GM12891 (cell line): ENCODE results near the gene FBXO5.

Experiments
- POLR2A ChIP-seq: IDR thresholded peaks from 2 replicates; pipeline ENCODE4 v1.6.1; 2011; ENCODE audit warnings: low read depth, low read length, control low read depth
- POLR2AphosphoS5 ChIP-seq: IDR thresholded peaks from 2 replicates; pipeline ENCODE4 v1.6.1; 2011; ENCODE audit warnings: low read depth, low read length, control low read depth
- POU2F2 ChIP-seq: IDR thresholded peaks from 2 replicates; pipeline ENCODE4 v1.6.1; 2011; ENCODE audit warnings: low read depth, mild to moderate bottlenecking, control low read depth, low read length, moderate library complexity

DNA sequence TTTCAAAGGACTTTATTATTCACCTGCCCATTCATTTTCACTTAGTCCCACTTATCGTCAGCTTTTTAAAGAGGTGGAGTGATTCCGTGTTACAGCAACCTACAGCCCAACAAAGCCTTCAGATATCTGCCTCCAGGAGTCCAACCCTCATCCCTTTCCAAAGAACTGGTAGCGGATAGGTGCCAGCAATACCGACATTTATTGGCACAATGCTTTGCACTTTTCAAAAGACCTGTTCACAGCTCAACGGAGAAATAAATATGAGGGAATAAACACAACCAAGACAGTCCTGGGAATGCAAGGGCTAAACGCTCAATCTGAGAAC is 20.5 kb upstream of the FBXO5 start:
- TF ChIP-seq POLR2AphosphoS5: no peak
- TF ChIP-seq POLR2A: no peak
- no peak for TF ChIP-seq POU2F2
